Astrocyte (in vitro differentiated cells and primary cell): ENCODE data around the gene IFNAR1.

ENCODE experiments used
- EZH2 ChIP-seq: IDR thresholded peaks from 2 replicates; pipeline ENCODE4 v1.6.1; 2012; ENCODE audit warnings: mild to moderate bottlenecking, low read length, inconsistent platforms; ENCODE audit not compliant: insufficient read depth
- TF ChIP-seq, protein P1 (sequence below): IDR thresholded peaks from 2 replicates; pipeline ENCODE4 v1.5.1; 2011; ENCODE audit warnings: low read depth, mild to moderate bottlenecking, inconsistent platforms, low read length, moderate library complexity; ENCODE audit not compliant: insufficient read depth

DNA sequence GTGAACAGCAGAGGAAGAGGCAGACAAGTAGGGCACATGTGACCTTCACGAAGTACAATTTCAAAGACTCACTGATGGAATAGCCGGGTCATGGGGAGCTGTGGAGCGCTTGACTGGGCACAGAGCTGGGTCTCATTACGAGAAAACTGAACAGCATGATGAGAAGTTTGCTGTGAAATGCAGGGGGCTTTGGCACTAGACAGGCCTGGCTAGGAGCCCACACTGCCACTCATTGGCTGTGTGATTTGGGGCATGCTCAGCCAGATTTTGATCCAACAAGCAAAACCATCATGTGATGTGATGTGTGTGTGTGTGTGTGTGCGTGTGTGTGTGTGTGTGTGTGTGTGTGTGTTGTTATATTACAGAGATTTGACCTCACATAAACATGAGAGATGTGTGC lies 73.6 kb downstream of the IFNAR1 start:
- TF ChIP-seq, protein P1, sequence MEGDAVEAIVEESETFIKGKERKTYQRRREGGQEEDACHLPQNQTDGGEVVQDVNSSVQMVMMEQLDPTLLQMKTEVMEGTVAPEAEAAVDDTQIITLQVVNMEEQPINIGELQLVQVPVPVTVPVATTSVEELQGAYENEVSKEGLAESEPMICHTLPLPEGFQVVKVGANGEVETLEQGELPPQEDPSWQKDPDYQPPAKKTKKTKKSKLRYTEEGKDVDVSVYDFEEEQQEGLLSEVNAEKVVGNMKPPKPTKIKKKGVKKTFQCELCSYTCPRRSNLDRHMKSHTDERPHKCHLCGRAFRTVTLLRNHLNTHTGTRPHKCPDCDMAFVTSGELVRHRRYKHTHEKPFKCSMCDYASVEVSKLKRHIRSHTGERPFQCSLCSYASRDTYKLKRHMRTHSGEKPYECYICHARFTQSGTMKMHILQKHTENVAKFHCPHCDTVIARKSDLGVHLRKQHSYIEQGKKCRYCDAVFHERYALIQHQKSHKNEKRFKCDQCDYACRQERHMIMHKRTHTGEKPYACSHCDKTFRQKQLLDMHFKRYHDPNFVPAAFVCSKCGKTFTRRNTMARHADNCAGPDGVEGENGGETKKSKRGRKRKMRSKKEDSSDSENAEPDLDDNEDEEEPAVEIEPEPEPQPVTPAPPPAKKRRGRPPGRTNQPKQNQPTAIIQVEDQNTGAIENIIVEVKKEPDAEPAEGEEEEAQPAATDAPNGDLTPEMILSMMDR, result no peak
- no peak for TF ChIP-seq EZH2
